B cell (primary cell): ENCODE results near the gene HOXD10. TPM values are rescaled to one million over a fixed set of nuclear protein-coding genes. Genes with fewer than 3 reads are reported as not detected.

Experiments used
- ATAC-seq: fragments of 200-7000 bp; cut with Tn5 transposase; one replicate; pipeline ENCODE4 v1.10.0; 2021; ENCODE audit warnings: low read depth, mild to moderate bottlenecking, moderate number of reproducible peaks, moderate library complexity
- CTCF ChIA-PET: fragments of 350-600 bp; sonication (Branson Sonifier 250); formaldehyde crosslinking; loops from one replicate; lab custom pipeline; 2021; ENCODE audit warnings: antibody characterized with exemption, inconsistent platforms; lab: Charles Lee
- POLR2A ChIA-PET: fragments of 350-600 bp; sonication (Branson Sonifier 250); formaldehyde crosslinking; loops from one replicate; lab custom pipeline; 2021; ENCODE audit warnings: antibody characterized with exemption; lab: Charles Lee
- DNase-seq: peaks from one replicate; pipeline ENCODE4 v3.0.0; 2013
- H2AFZ ChIP-seq: 2 replicates; pipeline ENCODE4 v1.6.1; 2012; ENCODE audit warnings: mild to moderate bottlenecking, low read depth, low read length; ENCODE audit not compliant: insufficient read depth, poor library complexity, severe bottlenecking
- H3K27ac ChIP-seq, 2 donors: 1 replicate in 1 of 2; 2 replicates in 1 of 2; pipeline ENCODE4 v1.5.1; 2012 to 2013; ENCODE audit warnings: low read length in 2 of 2, mild to moderate bottlenecking in 2 of 2, moderate library complexity in 1 of 2
- H3K27me3 ChIP-seq, 4 experiments: fragments of 200-600 bp in 1 of 4; sonication (generic) in 1 of 4; replicated peaks in 1 of 4; 1 replicate in 2 of 4; 2 replicates in 2 of 4; pipeline versions ENCODE4 v1.6.1 to v1.7.0; 2013 to 2016; ENCODE audit warnings: low read length in 3 of 4, mild to moderate bottlenecking in 2 of 4, mixed read lengths in 1 of 4, moderate library complexity in 1 of 4; ENCODE audit not compliant: insufficient read depth in 4 of 4, control insufficient read depth in 3 of 4; ENCODE audit errors: control extremely low read depth in 1 of 4
- H3K36me3 ChIP-seq, 2 experiments: replicated peaks in 1 of 2; 1 replicate in 1 of 2; 2 replicates in 1 of 2; pipeline versions ENCODE4 v1.6.1 to v1.7.1; 2013; ENCODE audit warnings: low read length in 1 of 2; ENCODE audit not compliant: insufficient read depth in 2 of 2, control insufficient read depth in 1 of 2; ENCODE audit errors: control extremely low read depth in 1 of 2, extremely low read depth in 1 of 2
- H3K4me1 ChIP-seq, 2 donors: fragments of 200-600 bp in 1 of 2; sonication (generic) in 1 of 2; 1 replicate in 1 of 2; 2 replicates in 1 of 2; pipeline versions ENCODE4 v1.5.1 to v1.6.1; 2013 to 2017; ENCODE audit warnings: low read length in 2 of 2; ENCODE audit not compliant: control insufficient read depth in 2 of 2, insufficient read depth in 2 of 2
- H3K4me2 ChIP-seq: replicated peaks from 2 replicates; pipeline ENCODE3; 2012; ENCODE audit warnings: mild to moderate bottlenecking, low read depth, low read length; ENCODE audit not compliant: poor library complexity, severe bottlenecking
- H3K4me3 ChIP-seq, 5 experiments: fragments of 200-600 bp in 1 of 5; sonication (generic) in 1 of 5; 1 replicate in 3 of 5; 2 replicates in 2 of 5; pipeline versions ENCODE4 v1.5.1 to v1.7.0; 2011 to 2016; ENCODE audit warnings: low read length in 4 of 5, mild to moderate bottlenecking in 4 of 5, low read depth in 2 of 5, control low read depth in 1 of 5, moderate library complexity in 1 of 5; ENCODE audit not compliant: insufficient read depth in 1 of 5; ENCODE audit errors: control extremely low read depth in 1 of 5, extremely low read depth in 1 of 5
- H3K79me2 ChIP-seq: fragments of 200-600 bp; sonication (generic); one replicate; pipeline ENCODE4 v1.6.0; 2016; ENCODE audit warnings: low read length; ENCODE audit not compliant: control insufficient read depth, insufficient read depth
- H3K9ac ChIP-seq: fragments of 200-600 bp; sonication (generic); 2 replicates; pipeline ENCODE4 v1.6.1; 2017; ENCODE audit warnings: mild to moderate bottlenecking, low read length, moderate library complexity
- H3K9me3 ChIP-seq, 3 donors: one replicate each; pipeline versions ENCODE4 v1.6.1 to v1.7.1; 2013; ENCODE audit warnings: low read length in 2 of 3; ENCODE audit not compliant: control insufficient read depth in 2 of 3, insufficient read depth in 1 of 3; ENCODE audit errors: control extremely low read depth in 1 of 3
- H4K20me1 ChIP-seq: 2 replicates; pipeline ENCODE4 v1.6.0; 2012; ENCODE audit warnings: mild to moderate bottlenecking, low read length; ENCODE audit not compliant: insufficient read depth, control insufficient read depth, poor library complexity, severe bottlenecking
- H3K27ac Mint-ChIP-seq: one replicate; pipeline ENCODE4 v1.8.0; 2021; ENCODE audit warnings: mixed read lengths
- H3K27me3 Mint-ChIP-seq: one replicate; pipeline ENCODE4 v1.8.0; 2021; ENCODE audit warnings: mixed read lengths
- H3K4me1 Mint-ChIP-seq: one replicate; pipeline ENCODE4 v1.8.0; 2021; ENCODE audit warnings: mixed read lengths
- H3K4me3 Mint-ChIP-seq: one replicate; pipeline ENCODE4 v1.8.0; 2021; ENCODE audit warnings: mixed read lengths
- H3K9me3 Mint-ChIP-seq: one replicate; pipeline ENCODE4 v1.8.0; 2022; ENCODE audit warnings: mixed read lengths; ENCODE audit not compliant: insufficient read depth
- CTCF ChIP-seq: fragments of 200-600 bp; IDR thresholded peaks from one replicate; pipeline ENCODE4 v1.8.0; 2022; ENCODE audit warnings: antibody characterized with exemption, mild to moderate bottlenecking
- EZH2 ChIP-seq: IDR thresholded peaks from 2 replicates; pipeline ENCODE4 v1.6.1; 2012; ENCODE audit warnings: borderline replicate concordance, low read depth, mild to moderate bottlenecking, moderate library complexity, low read length; ENCODE audit not compliant: insufficient read depth, poor library complexity, severe bottlenecking
- WGBS: methylation state at CpG from one replicate; pipeline ENCODE4 v1.1.5; 2013; ENCODE audit warnings: missing lambda C conversion rate; ENCODE audit not compliant: insufficient coverage; 5-methylcytosine and 5-hydroxymethylcytosine counted together
- intact Hi-C: fragments of 100-400 bp; cut with micrococcal nuclease; formaldehyde crosslinking; loops from one replicate; pipeline ENCODE4 v1.10.0; 2022
- polyA plus RNA-seq: library from polyadenylated mRNA; depleted of rRNA; stranded (reverse); fragments of >200 nt; gene quantifications from 2 replicates; pipeline ENCODE4 v1.2.3, GENCODE V29; 2012
- total RNA-seq, 2 donors: library from RNA; stranded (reverse); fragments of 120-200 nt in 1 of 2; gene quantifications; 1 replicate in 1 of 2; 2 replicates in 1 of 2; pipeline versions ENCODE4 v1.2.3 to v1.2.4, GENCODE V29; 2013 to 2022

Gene HOXD10
- total and polyA plus RNA-seq, 2 donors (not counting 1 experiment from before 2014, with no cell fraction given) = not detected

GRCh38 chr2:176109192-176109901 lies 7.2 kb upstream of the HOXD10 start:
- H3K36me3 ChIP-seq = no peaks in the 10 kb centered on the region
- H3K27me3 ChIP-seq = peaks cover 0 to 90% (median 64%) of the 10 kb centered on the region in 4 experiments
- H3K9me3 ChIP-seq = peaks cover 0 to 58% (median 0%) of the 10 kb centered on the region in 3 donors
- WGBS = 27% methylated on average over 3 of the region's 26 CpGs
- H3K4me3 ChIP-seq = no peak overlapping the region
- no peaks in the 10 kb centered on the region for H4K20me1 ChIP-seq
- TF ChIP-seq CTCF = no peak
- TF ChIP-seq EZH2 = no peak
- peaks cover 81% of the 10 kb centered on the region for H3K27me3 Mint-ChIP-seq
- no peak for ATAC-seq
- no peak overlapping the region for H3K27ac ChIP-seq
- intact Hi-C loops = no loop called here
- no peaks in the 10 kb centered on the region for H3K79me2 ChIP-seq
- CTCF ChIA-PET = interaction anchor here (1.0 to 1.9 kb wide), 3 partner anchors 12 to 31 kb away, joined by 3 to 9 read pairs (median 3); no protein-coding TSS in a partner anchor
- DNase-seq = no peak
- H3K4me1 ChIP-seq = peaks cover 3 to 29% of the 10 kb centered on the region in 2 donors
- no peak overlapping the region for H3K27ac Mint-ChIP-seq
- H3K4me1 Mint-ChIP-seq = peaks cover 14% of the 10 kb centered on the region
- H3K4me3 Mint-ChIP-seq = no peak overlapping the region
- no peak overlapping the region for H3K9ac ChIP-seq
- H2AFZ ChIP-seq = no peak overlapping the region
- peaks cover 4% of the 10 kb centered on the region for H3K9me3 Mint-ChIP-seq
- H3K4me2 ChIP-seq = no peak overlapping the region
- POLR2A ChIA-PET = no interaction called here

GRCh38 chr2:176109946-176110345 lies 6.6 kb upstream of the HOXD10 start:
- Histone ChIP-seq H3K4me1 (peaks cover 3 to 26% of the 10 kb centered on the region in 2 donors), H3K27ac (no peak overlapping the region), H3K36me3 (no peaks in the 10 kb centered on the region), H3K9ac (no peak overlapping the region), H3K79me2 (no peaks in the 10 kb centered on the region), H4K20me1 (no peaks in the 10 kb centered on the region), H3K4me2 (no peak overlapping the region), H3K4me3 (no peak overlapping the region), H2AFZ (no peak overlapping the region), H3K9me3 (peaks cover 0 to 57% (median 0%) of the 10 kb centered on the region in 3 donors), H3K27me3 (peaks cover 0 to 90% (median 64%) of the 10 kb centered on the region in 4 experiments)
- H3K27me3 Mint-ChIP-seq = peaks cover 79% of the 10 kb centered on the region
- TF ChIP-seq EZH2 (no peak), CTCF (no peak)
- ATAC-seq (no peak), DNase-seq (no peak)
- H3K4me1 Mint-ChIP-seq = peaks cover 14% of the 10 kb centered on the region
- POLR2A ChIA-PET = no interaction called here
- H3K4me3 Mint-ChIP-seq = no peak overlapping the region
- no peak overlapping the region for H3K27ac Mint-ChIP-seq
- no CpG with 5 or more reads among the region's 4 CpGs for WGBS
- CTCF ChIA-PET = interaction anchor here (1.0 to 1.9 kb wide), 3 partner anchors 12 to 31 kb away, joined by 3 to 9 read pairs (median 3); no protein-coding TSS in a partner anchor
- intact Hi-C loops = no loop called here
- peaks cover 4% of the 10 kb centered on the region for H3K9me3 Mint-ChIP-seq
